CD4-positive, alpha-beta T cell (primary cell): ENCODE results near the gene IBA57. TPM values are rescaled to one million over a fixed set of nuclear protein-coding genes. Genes with fewer than 3 reads are reported as not detected.

Experiments used
- ATAC-seq: fragments of 200-7000 bp; cut with Tn5 transposase; one replicate; pipeline ENCODE4 v1.10.0; 2022; ENCODE audit warnings: mild to moderate bottlenecking; ENCODE audit not compliant: poor library complexity
- CTCF ChIA-PET: fragments of 350-600 bp; sonication (Branson Sonifier 250); formaldehyde crosslinking; loops from one replicate; lab custom pipeline; 2021; ENCODE audit warnings: antibody characterized with exemption, inconsistent platforms; lab: Charles Lee
- POLR2A ChIA-PET: fragments of 350-600 bp; sonication (Branson Sonifier 250); formaldehyde crosslinking; loops from one replicate; lab custom pipeline; 2021; ENCODE audit warnings: antibody characterized with exemption, inconsistent platforms; lab: Charles Lee
- DNase-seq, 14 experiments: peaks; one replicate each; pipeline ENCODE4 v3.0.0-alpha.2; 2013 to 2020; ENCODE audit warnings: mixed read lengths in 2 of 14
- H3K27ac ChIP-seq, 2 donors: one replicate each; pipeline versions ENCODE4 v1.5.1 to v1.7.0; 2013; ENCODE audit warnings: low read length in 2 of 2, low read depth in 1 of 2, mild to moderate bottlenecking in 1 of 2
- H3K27me3 ChIP-seq, 2 experiments: 1 replicate in 1 of 2; 2 replicates in 1 of 2; pipeline versions ENCODE4 v1.6.1 to v1.7.0; 2013; ENCODE audit warnings: low read length in 2 of 2, control low read depth in 1 of 2, mild to moderate bottlenecking in 1 of 2, moderate library complexity in 1 of 2; ENCODE audit not compliant: insufficient read depth in 2 of 2, control insufficient read depth in 1 of 2
- H3K36me3 ChIP-seq: one replicate; pipeline ENCODE4 v1.6.1; 2013; ENCODE audit warnings: low read length, control low read depth; ENCODE audit not compliant: insufficient read depth
- H3K4me1 ChIP-seq: one replicate; pipeline ENCODE4 v1.6.1; 2013; ENCODE audit warnings: low read length, control low read depth; ENCODE audit not compliant: insufficient read depth
- H3K4me3 ChIP-seq: one replicate; pipeline ENCODE4 v1.5.1; 2013; ENCODE audit warnings: mild to moderate bottlenecking, low read length, moderate library complexity
- H3K9me3 ChIP-seq, 2 experiments: 1 replicate in 1 of 2; 2 replicates in 1 of 2; pipeline versions ENCODE4 v1.6.1 to v1.7.0; 2013; ENCODE audit warnings: low read length in 2 of 2, mild to moderate bottlenecking in 2 of 2, control low read depth in 1 of 2, moderate library complexity in 1 of 2; ENCODE audit not compliant: control insufficient read depth in 1 of 2, insufficient read depth in 1 of 2
- H3K27ac Mint-ChIP-seq: one replicate; pipeline ENCODE4 v1.8.0; 2020; ENCODE audit warnings: mixed read lengths
- H3K27me3 Mint-ChIP-seq: one replicate; pipeline ENCODE4 v1.8.0; 2021; ENCODE audit warnings: mixed read lengths
- H3K36me3 Mint-ChIP-seq: one replicate; pipeline ENCODE4 v1.8.0; 2021; ENCODE audit warnings: low read depth, mixed read lengths
- H3K4me1 Mint-ChIP-seq: one replicate; pipeline ENCODE4 v1.8.0; 2021; ENCODE audit warnings: low read depth, mixed read lengths
- H3K4me3 Mint-ChIP-seq: one replicate; pipeline ENCODE4 v1.8.0; 2020; ENCODE audit warnings: mild to moderate bottlenecking, mixed read lengths
- H3K9me3 Mint-ChIP-seq: one replicate; pipeline ENCODE4 v1.8.0; 2020; ENCODE audit warnings: mixed read lengths
- CTCF ChIP-seq: fragments of 200-600 bp; IDR thresholded peaks from one replicate; pipeline ENCODE4 v1.8.0; 2022; ENCODE audit warnings: antibody characterized with exemption, mild to moderate bottlenecking
- intact Hi-C, 2 experiments: fragments of 100-400 bp; cut with DNase I in 1 of 2; cut with micrococcal nuclease in 1 of 2; formaldehyde crosslinking; loops; one replicate each; pipeline versions ENCODE4 v1.15.1 to v1.9.0; 2023 to 2025; cut with DNase I, micrococcal nuclease
- total RNA-seq, 174 experiments: library from RNA in 2 of 174; stranded (reverse) in 2 of 174; gene quantifications; one replicate each; pipeline ENCODE4 v1.2.3 and lab custom pipeline; 2021 to 2026

Gene IBA57
- total RNA-seq, 2 experiments from 2014 or later, result 19.7 to 19.9 TPM

- H3K27ac Mint-ChIP-seq, result no peak overlapping the region
- H3K4me3 Mint-ChIP-seq, result no peak overlapping the region
- H3K9me3 Mint-ChIP-seq, result no peaks in the 10 kb centered on the region
- peaks cover 12% of the 10 kb centered on the region for H3K4me1 ChIP-seq
- ChIA-PET CTCF (interaction anchor here (1.2 to 1.5 kb wide), 2 partner anchors 33 to 50 kb away, joined by 3 to 4 read pairs; no protein-coding TSS in a partner anchor), POLR2A (no interaction called here)
- H3K4me3 ChIP-seq, result no peak overlapping the region
- H3K36me3 ChIP-seq, result peaks cover 2% of the 10 kb centered on the region
- intact Hi-C loops, result loop anchor here in 1 of 2 experiments (1.0 kb wide), 1 partner anchor 50 kb away; no protein-coding TSS in a partner anchor
- no peaks in the 10 kb centered on the region for H3K9me3 ChIP-seq
- DNase-seq (no peak), ATAC-seq (no peak)
- no peaks in the 10 kb centered on the region for H3K27me3 ChIP-seq
- peaks cover 6% of the 10 kb centered on the region for H3K36me3 Mint-ChIP-seq
- TF ChIP-seq CTCF, result no peak
- peaks cover 9% of the 10 kb centered on the region for H3K4me1 Mint-ChIP-seq
- no peak overlapping the region for H3K27ac ChIP-seq
- H3K27me3 Mint-ChIP-seq, result no peaks in the 10 kb centered on the region
Observed at GRCh38 chr1:228180959-228181644, 15.5 kb downstream of the IBA57 start.

- H3K9me3 Mint-ChIP-seq, result no peaks in the 10 kb centered on the region
- Histone ChIP-seq H3K36me3 (peaks cover 2% of the 10 kb centered on the region), H3K27me3 (no peaks in the 10 kb centered on the region), H3K27ac (no peak overlapping the region), H3K9me3 (no peaks in the 10 kb centered on the region), H3K4me1 (peaks cover 17% of the 10 kb centered on the region), H3K4me3 (no peak overlapping the region)
- intact Hi-C loops, result no loop called here
- H3K27me3 Mint-ChIP-seq, result no peaks in the 10 kb centered on the region
- no peak for TF ChIP-seq CTCF
- DNase-seq (no peak), ATAC-seq (no peak)
- peaks cover 14% of the 10 kb centered on the region for H3K4me1 Mint-ChIP-seq
- no peak overlapping the region for H3K4me3 Mint-ChIP-seq
- H3K36me3 Mint-ChIP-seq, result peaks cover 6% of the 10 kb centered on the region
- CTCF ChIA-PET, result interaction anchor here (1.2 to 1.5 kb wide), 2 partner anchors 32 to 51 kb away, joined by 3 to 4 read pairs; no protein-coding TSS in a partner anchor
- POLR2A ChIA-PET, result no interaction called here
- H3K27ac Mint-ChIP-seq, result no peak overlapping the region
Observed at GRCh38 chr1:228181645-228182034, 16.0 kb downstream of the IBA57 start.

GRCh38 chr1:228182296-228183030 lies 16.9 kb downstream of the IBA57 start:
- H3K27me3 Mint-ChIP-seq, result no peaks in the 10 kb centered on the region
- ATAC-seq, result no peak
- no peak overlapping the region for H3K27ac ChIP-seq
- H3K9me3 Mint-ChIP-seq, result no peaks in the 10 kb centered on the region
- CTCF ChIA-PET, result interaction anchor here (1.2 to 1.5 kb wide), 2 partner anchors 31 to 52 kb away, joined by 3 to 4 read pairs; no protein-coding TSS in a partner anchor
- H3K9me3 ChIP-seq, result no peaks in the 10 kb centered on the region
- intact Hi-C loops, result no loop called here
- no peak for DNase-seq
- H3K4me3 ChIP-seq, result no peak overlapping the region
- no peaks in the 10 kb centered on the region for H3K27me3 ChIP-seq
- H3K4me1 ChIP-seq, result peaks cover 20% of the 10 kb centered on the region
- H3K27ac Mint-ChIP-seq, result no peak overlapping the region
- H3K36me3 ChIP-seq, result peaks cover 2% of the 10 kb centered on the region
- POLR2A ChIA-PET, result no interaction called here
- H3K4me3 Mint-ChIP-seq, result no peak overlapping the region
- peaks cover 15% of the 10 kb centered on the region for H3K4me1 Mint-ChIP-seq
- TF ChIP-seq CTCF, result no peak
- H3K36me3 Mint-ChIP-seq, result peaks cover 6% of the 10 kb centered on the region
